Lung (tissue), 12 donors: Measurements from ENCODE around the gene PRPS1L1. TPM values are rescaled to one million over a fixed set of nuclear protein-coding genes. Genes with fewer than 3 reads are reported as not detected.

Experiments used
- ATAC-seq: fragments of 200-7000 bp; cut with Tn5 transposase; one replicate; pipeline ENCODE4 v1.9.1; 2020; ENCODE audit warnings: moderate number of reproducible peaks; ENCODE audit not compliant: insufficient read depth, low FRiP score
- DNase-seq, 3 donors: peaks; one replicate each; pipeline ENCODE4 v3.0.0-alpha.2; 2013 to 2017
- H3K27ac ChIP-seq, 2 donors: one replicate each; pipeline ENCODE4 v1.5.1; 2013; ENCODE audit warnings: mild to moderate bottlenecking in 2 of 2, moderate library complexity in 2 of 2, control low read depth in 1 of 2, inconsistent platforms in 1 of 2, low read depth in 1 of 2, low read length in 1 of 2
- H3K27me3 ChIP-seq, 3 donors: one replicate each; pipeline ENCODE4 v1.5.1; 2013; ENCODE audit warnings: low read length in 2 of 3; ENCODE audit not compliant: control insufficient read depth in 3 of 3, insufficient read depth in 3 of 3
- H3K36me3 ChIP-seq, 4 donors: one replicate each; pipeline ENCODE4 v1.5.1; 2013; ENCODE audit warnings: low read length in 4 of 4, mild to moderate bottlenecking in 1 of 4, moderate library complexity in 1 of 4; ENCODE audit not compliant: control insufficient read depth in 4 of 4, insufficient read depth in 4 of 4
- H3K4me1 ChIP-seq, 5 donors: one replicate each; pipeline ENCODE4 v1.5.1; 2013; ENCODE audit warnings: low read length in 5 of 5, mild to moderate bottlenecking in 2 of 5, moderate library complexity in 1 of 5; ENCODE audit not compliant: control insufficient read depth in 5 of 5, insufficient read depth in 5 of 5
- H3K4me3 ChIP-seq: one replicate; pipeline ENCODE4 v1.5.1; 2013; ENCODE audit warnings: mild to moderate bottlenecking, control low read depth, moderate library complexity
- H3K9ac ChIP-seq, 2 donors: one replicate each; pipeline ENCODE4 v1.5.1; 2013; ENCODE audit warnings: low read length in 2 of 2, control low read depth in 1 of 2; ENCODE audit not compliant: insufficient read depth in 1 of 2
- H3K9me3 ChIP-seq, 4 donors: one replicate each; pipeline ENCODE4 v1.5.1; 2013; ENCODE audit warnings: low read length in 3 of 4, mild to moderate bottlenecking in 1 of 4, moderate library complexity in 1 of 4; ENCODE audit not compliant: control insufficient read depth in 4 of 4, insufficient read depth in 3 of 4
- CTCF ChIP-seq: IDR thresholded peaks from 2 replicates; pipeline ENCODE4 v1.5.1; 2012; ENCODE audit warnings: mild to moderate bottlenecking; ENCODE audit errors: control extremely low read depth, extremely low read depth
- WGBS, 2 donors: extraction: QIAGEN DNeasy Blood & Tissue Kit; methylation state at CpG; one replicate each; pipeline ENCODE4 v1.1.7; 2013; 5-methylcytosine and 5-hydroxymethylcytosine counted together
- polyA plus RNA-seq, 2 donors: library from polyadenylated mRNA; stranded (reverse); fragments of 200-250 nt; gene quantifications; one replicate each; pipeline ENCODE4 v1.2.1, GENCODE V29; 2013
- total RNA-seq, 2 donors: library from RNA; depleted of rRNA in 1 of 2; stranded (reverse); fragments of >200 nt in 1 of 2; gene quantifications; one replicate each; pipeline ENCODE4 v1.2.1, GENCODE V29; 2014 to 2021
- donor health status: control.
- donor health status: control.
- donor health status: Bipolar disorder and iron deficiency.
- donor health status: healthy.
- donor health status: DM: yes; HTN: yes; CAD: no.

PRPS1L1 gene
- total and polyA plus RNA-seq, 4 donors = not detected

- Histone ChIP-seq H3K27ac (no peak overlapping the region), H3K4me1 (no peaks in the 10 kb centered on the region), H3K4me3 (no peak overlapping the region), H3K9ac (no peak overlapping the region), H3K36me3 (no peaks in the 10 kb centered on the region), H3K9me3 (peaks cover 0 to 4% (median 0%) of the 10 kb centered on the region in 4 donors), H3K27me3 (no peaks in the 10 kb centered on the region)
- DNase-seq (no peak), ATAC-seq (no peak)
- no peak for TF ChIP-seq CTCF
- 71 to 84% methylated on average over 5 of the region's 5 CpGs for WGBS, 2 donors
Observed at GRCh38 chr7:17994079-17994850, 33.4 kb downstream of the PRPS1L1 start.

- Histone ChIP-seq H3K4me3 (no peak overlapping the region), H3K27me3 (no peaks in the 10 kb centered on the region), H3K27ac (no peak overlapping the region), H3K4me1 (peaks cover 0 to 6% (median 0%) of the 10 kb centered on the region in 5 donors), H3K36me3 (no peaks in the 10 kb centered on the region), H3K9ac (no peak overlapping the region), H3K9me3 (peaks cover 0 to 1% (median 0%) of the 10 kb centered on the region in 4 donors)
- ATAC-seq = no peak
- no peak for DNase-seq
- no peak for TF ChIP-seq CTCF
- 62% methylated on average over 13 of the region's 13 CpGs for WGBS, 2 donors
Observed at GRCh38 chr7:17991866-17992648, 35.6 kb downstream of the PRPS1L1 start.

GRCh38 chr7:17990761-17991160 lies 36.9 kb downstream of the PRPS1L1 start:
- ATAC-seq (no peak), DNase-seq (no peak)
- Histone ChIP-seq H3K36me3 (no peaks in the 10 kb centered on the region), H3K9me3 (peaks cover 0 to 1% (median 0%) of the 10 kb centered on the region in 4 donors), H3K4me1 (peaks cover 0 to 8% (median 0%) of the 10 kb centered on the region in 5 donors), H3K4me3 (no peak overlapping the region), H3K9ac (no peak overlapping the region), H3K27ac (no peak overlapping the region), H3K27me3 (no peaks in the 10 kb centered on the region)
- WGBS, 2 donors = 95% methylated on average over 3 of the region's 3 CpGs
- no peak for TF ChIP-seq CTCF
